Heart left ventricle (tissue), 16 donors: ENCODE data around the gene BCAR3. TPM values are rescaled to one million over a fixed set of nuclear protein-coding genes. Genes with fewer than 3 reads are reported as not detected.

Source experiments
- ATAC-seq, 4 donors: fragments of 200-7000 bp; cut with Tn5 transposase; one replicate each; pipeline ENCODE4 v1.9.1; 2020 to 2022; ENCODE audit warnings: moderate library complexity in 4 of 4, mild to moderate bottlenecking in 3 of 4, moderate number of reproducible peaks in 1 of 4
- DNase-seq, 5 donors: peaks; one replicate each; pipeline ENCODE4 v3.0.0-alpha.2; 2020
- H3K27ac ChIP-seq, 12 donors: fragments of 200-600 bp; sonication (generic) in 4 of 12; one replicate each; pipeline versions ENCODE4 v1.5.0 to v1.8.0; 2016 to 2022; ENCODE audit warnings: mild to moderate bottlenecking in 2 of 12
- H3K27me3 ChIP-seq, 9 donors: fragments of 200-600 bp; sonication (generic) in 2 of 9; one replicate each; pipeline versions ENCODE4 v1.5.1 to v1.8.0; 2016 to 2022; ENCODE audit warnings: mild to moderate bottlenecking in 3 of 9
- H3K36me3 ChIP-seq, 9 donors: fragments of 200-600 bp; sonication (generic) in 2 of 9; one replicate each; pipeline versions ENCODE4 v1.5.0 to v1.8.0; 2018 to 2022; ENCODE audit warnings: mild to moderate bottlenecking in 2 of 9
- H3K4me1 ChIP-seq, 12 donors: fragments of 200-600 bp; sonication (generic) in 4 of 12; one replicate each; pipeline versions ENCODE4 v1.5.0 to v1.8.0; 2016 to 2022; ENCODE audit warnings: mild to moderate bottlenecking in 3 of 12
- H3K4me3 ChIP-seq, 12 donors: fragments of 200-600 bp; sonication (generic) in 4 of 12; one replicate each; pipeline versions ENCODE4 v1.5.0 to v1.8.0; 2017 to 2022; ENCODE audit warnings: mild to moderate bottlenecking in 9 of 12, moderate library complexity in 4 of 12
- H3K9me3 ChIP-seq, 12 donors: fragments of 200-600 bp; sonication (generic) in 4 of 12; one replicate each; pipeline versions ENCODE4 v1.5.0 to v1.8.0; 2016 to 2022; ENCODE audit warnings: mild to moderate bottlenecking in 1 of 12
- CTCF ChIP-seq, 12 donors: fragments of 200-600 bp; sonication (generic) in 4 of 12; IDR thresholded peaks; one replicate each; pipeline versions ENCODE4 v1.5.0 to v1.8.0; 2018 to 2022; ENCODE audit warnings: antibody characterized with exemption in 12 of 12, mild to moderate bottlenecking in 5 of 12
- POLR2A ChIP-seq, 2 donors: fragments of 450-650 bp; IDR thresholded peaks; one replicate each; pipeline ENCODE4 v1.6.1; 2017; ENCODE audit warnings: antibody characterized with exemption in 2 of 2, mild to moderate bottlenecking in 2 of 2, moderate library complexity in 2 of 2
- WGBS, 4 donors: extraction: QIAGEN DNeasy Blood & Tissue Kit in 2 of 4; methylation state at CpG; one replicate each; pipeline versions ENCODE4 v1.1.5 to v1.1.7; 2013 to 2018; 5-methylcytosine and 5-hydroxymethylcytosine counted together
- intact Hi-C, 10 donors: fragments of 100-400 bp; cut with DNase I; formaldehyde crosslinking; loops; one replicate each; pipeline versions ENCODE4 v1.11.1 to v1.14.2; 2022
- polyA plus RNA-seq, 2 donors: library from polyadenylated mRNA; stranded (reverse); fragments of 200-250 nt; gene quantifications; one replicate each; pipeline ENCODE4 v1.2.3, GENCODE V29; 2013
- total RNA-seq, 9 donors: library from RNA; depleted of rRNA in 2 of 9; stranded (reverse); fragments of >200 nt in 2 of 9; fragmentation: NEBNext Ultra II Directional in 3 of 9; extraction: Animal tissue kit (Norgen Biotek cat#: 25700) in 3 of 9; gene quantifications; one replicate each; pipeline versions ENCODE4 v1.1.0 to v1.2.4, GENCODE V29; 2016 to 2023
- donor health status: ischemic (EF 13 %, LVEDD 7.1; RV severe dilation, severe dysfunction).
- donor health status: healthy with polysubstance abuse.
- donor health status: DM: no; HTN: yes; CAD: no.
- donor health status: DM: no; HTN: no; CAD: no.
- donor health status: ischemic (EF 25% LVEDD 6.9; RV normal size, moderate dysfunction).
- donor health status: ischemic (EF 25% LVEDD 5.7; RV mildly dilated, moderate dysfunction).
- donor health status: healthy.
- donor health status: DM: yes; HTN: yes; CAD: no.
- donor health status: ischemic (EF 35%, LVEDD 5.7; RV mildly dilated, moderate dysfunction).
- donor health status: nonischemic (EF 11% LVEDD 7.7; RV severe dilation, severe dysfunction).
- donor health status: DM: yes; HTN: yes; CAD: no.
- donor health status: PGD.
- donor health status: ischemic (EF 29% LVEDD 5.4; RV normal size, mild dysfunction).
- donor health status: nonischemic (EF 23%, LVEDD 6.1; RV moderate dilation, normal function).

The BCAR3 gene
- total and polyA plus RNA-seq, 11 donors: 6.4 to 25.0 (median 12.9) TPM

- TF ChIP-seq POLR2A (IDR thresholded peaks at IDR 0.05): no peak
- no peak for TF ChIP-seq CTCF (IDR thresholded peaks at IDR 0.05)
- intact Hi-C loops: no loop called here
- H3K27me3 ChIP-seq: no peaks in the 10 kb centered on the region
- H3K9me3 ChIP-seq: no peaks in the 10 kb centered on the region
- no peak overlapping the region for H3K4me3 ChIP-seq
- ATAC-seq: no peak
- DNase-seq: no peak
- peaks cover 0 to 27% (median 0%) of the 10 kb centered on the region in 9 donors for H3K36me3 ChIP-seq
- no peak overlapping the region for H3K27ac ChIP-seq
- peaks cover 0 to 5% (median 0%) of the 10 kb centered on the region in 12 donors for H3K4me1 ChIP-seq
- WGBS, 4 donors: 81 to 93% (median 91%) methylated on average over 2 of the region's 2 CpGs
Measured at GRCh38 chr1:93526431-93526830, 155.2 kb downstream of the BCAR3 start.

GRCh38 chr1:93525431-93525830 lies 156.2 kb downstream of the BCAR3 start:
- WGBS, 4 donors: 39 to 72% (median 63%) methylated on average over 1 of the region's 1 CpG
- Histone ChIP-seq H3K4me1 (peaks cover 0 to 5% (median 0%) of the 10 kb centered on the region in 12 donors), H3K27ac (no peak overlapping the region), H3K27me3 (no peaks in the 10 kb centered on the region), H3K9me3 (no peaks in the 10 kb centered on the region), H3K36me3 (peaks cover 0 to 17% (median 0%) of the 10 kb centered on the region in 9 donors), H3K4me3 (no peak overlapping the region)
- no peak for TF ChIP-seq CTCF (IDR thresholded peaks at IDR 0.05)
- no peak for TF ChIP-seq POLR2A (IDR thresholded peaks at IDR 0.05)
- DNase-seq (no peak), ATAC-seq (no peak)
- intact Hi-C loops: no loop called here

GRCh38 chr1:93522721-93523120 lies 158.9 kb downstream of the BCAR3 start:
- Histone ChIP-seq H3K9me3 (no peaks in the 10 kb centered on the region), H3K36me3 (peaks cover 0 to 4% (median 0%) of the 10 kb centered on the region in 9 donors), H3K27me3 (no peaks in the 10 kb centered on the region), H3K4me3 (no peak overlapping the region), H3K4me1 (peaks cover 0 to 5% (median 0%) of the 10 kb centered on the region in 12 donors), H3K27ac (no peak overlapping the region)
- DNase-seq: no peak
- WGBS, 4 donors: 70 to 81% (median 74%) methylated on average over 4 of the region's 4 CpGs
- intact Hi-C loops: no loop called here
- ATAC-seq: no peak
- no peak for TF ChIP-seq CTCF (IDR thresholded peaks at IDR 0.05)
- TF ChIP-seq POLR2A (IDR thresholded peaks at IDR 0.05): no peak

- ATAC-seq (no peak), DNase-seq (no peak)
- TF ChIP-seq CTCF (IDR thresholded peaks at IDR 0.05) (no peak), POLR2A (IDR thresholded peaks at IDR 0.05) (no peak)
- H3K36me3 ChIP-seq: peaks cover 0 to 4% (median 0%) of the 10 kb centered on the region in 9 donors
- no peaks in the 10 kb centered on the region for H3K27me3 ChIP-seq
- H3K4me1 ChIP-seq: peaks cover 0 to 5% (median 0%) of the 10 kb centered on the region in 12 donors
- H3K9me3 ChIP-seq: no peaks in the 10 kb centered on the region
- whole genome bisulfite sequencing, 4 donors: 90 to 94% (median 93%) methylated on average over 2 of the region's 2 CpGs
- no peak overlapping the region for H3K4me3 ChIP-seq
- intact Hi-C loops: no loop called here
- no peak overlapping the region for H3K27ac ChIP-seq
Measured at GRCh38 chr1:93521618-93522017, 160.0 kb downstream of the BCAR3 start.
